DMS79 (cell line): ENCODE measurements around the gene WDR38.

ENCODE experiments used
- DNase-seq: peaks from one replicate; lab custom pipeline; 2025; lab: John Stamatoyannopoulos, UW

The WDR38 gene

GRCh38 chr9:124858330-124859046 lies 5.2 kb downstream of the WDR38 start:
- no peak for DNase-seq

- DNase-seq, result no peak
These were observed 6.7 kb downstream of the WDR38 start for GRCh38 chr9:124859803-124860581.

GRCh38 chr9:124860582-124861341 lies 7.5 kb downstream of the WDR38 start:
- DNase-seq, result no peak

GRCh38 chr9:124861342-124862229 lies 8.3 kb downstream of the WDR38 start, which contains the start of the genes ARPC5L and RPL35:
ARPC5L (plus strand) TSS chr9:124862130; CDS start chr9:124869291, 7,161 bp downstream.
RPL35 (minus strand) TSS chr9:124861957; CDS start chr9:124861912, 45 bp downstream.
- peak; percentile 85 for DNase-seq

GRCh38 chr9:124863371-124863871 lies 10.2 kb downstream of the WDR38 start:
- DNase-seq, result peak; percentile 74

GRCh38 chr9:124868511-124869465 lies 15.5 kb downstream of the WDR38 start:
- DNase-seq, result peak; percentile 55

GRCh38 chr9:124869466-124869985 lies 16.3 kb downstream of the WDR38 start:
- DNase-seq, result no peak

- no peak for DNase-seq
These were observed 16.8 kb downstream of the WDR38 start for GRCh38 chr9:124869986-124870560.

GRCh38 chr9:124870723-124871122 lies 17.5 kb downstream of the WDR38 start:
- no peak for DNase-seq

GRCh38 chr9:124871156-124871561 lies 17.9 kb downstream of the WDR38 start:
- DNase-seq, result no peak

- DNase-seq, result no peak
These were observed 20.4 kb downstream of the WDR38 start for GRCh38 chr9:124873664-124874063.

GRCh38 chr9:124875501-124875900 lies 22.2 kb downstream of the WDR38 start:
- no peak for DNase-seq

GRCh38 chr9:124877021-124877782 lies 23.9 kb downstream of the WDR38 start:
- no peak for DNase-seq

GRCh38 chr9:124878021-124878420 lies 24.8 kb downstream of the WDR38 start:
- DNase-seq, result no peak

- no peak for DNase-seq
These were observed 25.3 kb downstream of the WDR38 start for GRCh38 chr9:124878518-124878917.

GRCh38 chr9:124879226-124879625 lies 26.0 kb downstream of the WDR38 start:
- no peak for DNase-seq

GRCh38 chr9:124880501-124880900 lies 27.2 kb downstream of the WDR38 start:
- no peak for DNase-seq

- DNase-seq, result no peak
These were observed 28.0 kb downstream of the WDR38 start for GRCh38 chr9:124881138-124881743.
